Measurements from ENCODE around the gene ARSH.

GRCh38 chrX:3010532-3010931, 4.2 kb downstream of the ARSH start:
- TF ChIP-seq CTCF (IDR thresholded peaks at IDR 0.05) (no peak), POLR2A (IDR thresholded peaks at IDR 0.05) (no peak)
